Osteoblast (primary cell): ENCODE measurements around the gene BAZ2B. TPM values are rescaled to one million over a fixed set of nuclear protein-coding genes. Genes with fewer than 3 reads are reported as not detected.

Experiments used
- DNase-seq: peaks from one replicate; pipeline ENCODE4 v3.0.0; 2011; ENCODE audit warnings: low spot score, mixed read lengths; ENCODE audit not compliant: insufficient read length; ENCODE audit errors: missing footprints
- H2AFZ ChIP-seq: 2 replicates; pipeline ENCODE4 v1.6.0; 2011; ENCODE audit warnings: mild to moderate bottlenecking, low read length
- H3K27ac ChIP-seq: 2 replicates; pipeline ENCODE4 v1.5.1; 2011; ENCODE audit warnings: mild to moderate bottlenecking, low read depth, low read length, moderate library complexity
- H3K27me3 ChIP-seq: 2 replicates; pipeline ENCODE4 v1.6.0; 2012; ENCODE audit warnings: mild to moderate bottlenecking, control low read depth, inconsistent platforms, low read length, moderate library complexity; ENCODE audit not compliant: insufficient read depth
- H3K36me3 ChIP-seq: 2 replicates; pipeline ENCODE4 v1.5.1; 2011; ENCODE audit warnings: mild to moderate bottlenecking, low read length, control low read depth, moderate library complexity; ENCODE audit not compliant: insufficient read depth
- H3K4me1 ChIP-seq: 2 replicates; pipeline ENCODE4 v1.5.1; 2011; ENCODE audit warnings: mild to moderate bottlenecking, low read length, control low read depth, moderate library complexity; ENCODE audit not compliant: insufficient read depth
- H3K4me2 ChIP-seq: 2 replicates; pipeline ENCODE4 v1.6.0; 2011; ENCODE audit warnings: mild to moderate bottlenecking, low read length; ENCODE audit not compliant: insufficient read depth
- H3K4me3 ChIP-seq: fragments of 200-600 bp; sonication (generic); 3 replicates; pipeline ENCODE4 v1.5.1; 2012; ENCODE audit warnings: mild to moderate bottlenecking, low read length, inconsistent platforms; ENCODE audit not compliant: insufficient read depth
- H3K79me2 ChIP-seq: 2 replicates; pipeline ENCODE4 v1.6.0; 2012; ENCODE audit warnings: mild to moderate bottlenecking, low read length, control low read depth, inconsistent platforms; ENCODE audit not compliant: insufficient read depth
- H3K9me3 ChIP-seq: 2 replicates; pipeline ENCODE4 v1.5.1; 2011; ENCODE audit warnings: low read depth, low read length, control low read depth
- H4K20me1 ChIP-seq: 2 replicates; pipeline ENCODE4 v1.6.0; 2012; ENCODE audit warnings: mild to moderate bottlenecking, low read length, control low read depth; ENCODE audit not compliant: insufficient read depth
- CTCF ChIP-seq: IDR thresholded peaks from 2 replicates; pipeline ENCODE4 v1.5.1; 2011; ENCODE audit warnings: mild to moderate bottlenecking, low read depth, low read length, moderate library complexity; ENCODE audit errors: extremely low read depth
- total RNA-seq: library from RNA; depleted of rRNA; stranded (reverse); fragments of >200 nt; gene quantifications from 2 replicates; pipeline ENCODE4 v1.2.3, GENCODE V29; 2012

Gene BAZ2B
- total RNA-seq, 1 donor = 59.4 TPM

- TF ChIP-seq CTCF = no peak
- no peaks in the 10 kb centered on the region for H3K4me1 ChIP-seq
- H3K4me2 ChIP-seq = no peak overlapping the region
- H3K27me3 ChIP-seq = no peaks in the 10 kb centered on the region
- no peak overlapping the region for H3K4me3 ChIP-seq
- no peak for DNase-seq
- H3K27ac ChIP-seq = no peak overlapping the region
- no peak overlapping the region for H2AFZ ChIP-seq
- no peaks in the 10 kb centered on the region for H3K79me2 ChIP-seq
- H4K20me1 ChIP-seq = peaks cover 12% of the 10 kb centered on the region
- no peaks in the 10 kb centered on the region for H3K9me3 ChIP-seq
- no peaks in the 10 kb centered on the region for H3K36me3 ChIP-seq
Measured at GRCh38 chr2:159506764-159507440, 109.4 kb downstream of the BAZ2B start.

GRCh38 chr2:159506202-159506601, 110.1 kb downstream of the BAZ2B start:
- H3K27me3 ChIP-seq = no peaks in the 10 kb centered on the region
- H3K27ac ChIP-seq = no peak overlapping the region
- TF ChIP-seq CTCF = no peak
- H3K36me3 ChIP-seq = no peaks in the 10 kb centered on the region
- no peak overlapping the region for H3K4me3 ChIP-seq
- H4K20me1 ChIP-seq = peaks cover 12% of the 10 kb centered on the region
- H3K4me1 ChIP-seq = no peaks in the 10 kb centered on the region
- no peak overlapping the region for H3K4me2 ChIP-seq
- H2AFZ ChIP-seq = no peak overlapping the region
- no peaks in the 10 kb centered on the region for H3K9me3 ChIP-seq
- no peaks in the 10 kb centered on the region for H3K79me2 ChIP-seq
- no peak for DNase-seq

GRCh38 chr2:159505196-159505595, 111.2 kb downstream of the BAZ2B start:
- DNase-seq = no peak
- no peaks in the 10 kb centered on the region for H3K9me3 ChIP-seq
- TF ChIP-seq CTCF = no peak
- H3K36me3 ChIP-seq = no peaks in the 10 kb centered on the region
- H3K79me2 ChIP-seq = no peaks in the 10 kb centered on the region
- H3K27ac ChIP-seq = no peak overlapping the region
- no peaks in the 10 kb centered on the region for H3K4me1 ChIP-seq
- no peak overlapping the region for H3K4me3 ChIP-seq
- no peak overlapping the region for H3K4me2 ChIP-seq
- H3K27me3 ChIP-seq = no peaks in the 10 kb centered on the region
- peaks cover 12% of the 10 kb centered on the region for H4K20me1 ChIP-seq
- no peak overlapping the region for H2AFZ ChIP-seq

- no peak for DNase-seq
- no peaks in the 10 kb centered on the region for H3K9me3 ChIP-seq
- H2AFZ ChIP-seq = no peak overlapping the region
- H3K27me3 ChIP-seq = no peaks in the 10 kb centered on the region
- no peak overlapping the region for H3K4me3 ChIP-seq
- peaks cover 8% of the 10 kb centered on the region for H3K4me1 ChIP-seq
- TF ChIP-seq CTCF = no peak
- H3K79me2 ChIP-seq = no peaks in the 10 kb centered on the region
- H3K36me3 ChIP-seq = no peaks in the 10 kb centered on the region
- no peak overlapping the region for H3K27ac ChIP-seq
- no peak overlapping the region for H3K4me2 ChIP-seq
- peaks cover 12% of the 10 kb centered on the region for H4K20me1 ChIP-seq
Measured at GRCh38 chr2:159501743-159502142, 114.6 kb downstream of the BAZ2B start.
